ENCODE results near the gene CCDC57. TPM values are rescaled to one million over a fixed set of nuclear protein-coding genes. Genes with fewer than 3 reads are reported as not detected.

The CCDC57 gene
- polyA plus RNA-seq, 1 donor (not counting 4 experiments of a cell fraction or from before 2014, with no cell fraction given) = 19.2 TPM

DNA sequence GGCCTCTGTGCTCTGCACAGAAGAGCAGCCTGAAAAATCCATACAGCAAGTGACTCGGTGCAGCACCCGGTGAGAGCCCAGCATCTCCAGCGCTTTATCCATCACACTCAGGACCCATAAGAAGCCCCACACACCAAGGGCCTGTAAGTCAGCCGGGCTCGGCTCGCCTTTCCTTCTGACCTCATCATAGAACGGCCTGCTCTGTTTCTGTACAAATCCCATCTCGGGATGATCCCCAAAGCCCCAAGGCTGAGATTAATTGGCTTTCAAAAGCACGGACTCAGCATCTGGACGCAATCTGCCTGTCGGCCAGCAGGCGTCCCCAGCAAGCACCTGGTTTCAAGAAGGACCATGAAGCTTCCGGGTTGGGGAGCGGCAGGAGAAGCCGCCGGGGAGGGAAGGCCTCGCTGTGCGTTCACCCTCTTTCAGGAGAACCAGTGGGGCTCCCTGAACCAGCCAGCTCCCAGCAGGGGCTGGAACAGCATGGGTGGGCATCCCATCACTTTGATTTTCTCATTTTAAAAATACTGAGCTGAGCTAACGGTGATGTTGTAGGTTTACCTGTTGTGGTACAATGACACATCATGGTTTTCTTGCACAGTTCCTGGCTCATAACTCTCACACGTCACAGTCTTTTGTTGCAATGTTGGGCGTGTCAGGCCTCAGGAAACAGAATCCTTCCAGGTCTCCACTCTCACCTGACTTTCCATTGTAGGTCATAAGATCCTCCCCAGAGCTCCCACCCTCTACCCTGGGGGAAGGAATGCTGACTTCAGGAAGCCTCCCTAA lies 6.7 kb downstream of the CCDC57 start:
- Histone ChIP-seq H3K9ac (ENCODE audit: control insufficient read depth, extremely low read depth, insufficient read depth, low read length) (peak overlapping the region; percentile 82), H4K20me1 (ENCODE audit: control insufficient read depth, extremely low read depth, insufficient read depth, low read length) (no peaks in the 10 kb centered on the region), H2AFZ (ENCODE audit: control insufficient read depth, low read length) (peak overlapping the region; percentile 76), H3K9me1 (ENCODE audit: control insufficient read depth, extremely low read depth, insufficient read depth, low read length) (peaks cover 7% of the 10 kb centered on the region), H3K4me3 (ENCODE audit: control insufficient read depth in 2 of 3, extremely low read depth in 1 of 3, insufficient read depth in 2 of 3, low read depth in 1 of 3, low read length in 3 of 3) (peak overlapping the region; percentile 24 to 66 (median 44)), H3K27me3 (ENCODE audit: control insufficient read depth, extremely low read depth, insufficient read depth, low read length) (no peaks in the 10 kb centered on the region), H3K9me3 (ENCODE audit: control insufficient read depth, low read depth, low read length) (no peaks in the 10 kb centered on the region), H3K4me2 (ENCODE audit: control insufficient read depth, extremely low read depth, insufficient read depth, low read depth, low read length) (peak overlapping the region; percentile 85), H3K4me1 (ENCODE audit: control insufficient read depth, extremely low read depth, insufficient read depth, low read length) (peaks cover 27% of the 10 kb centered on the region), H3K79me2 (ENCODE audit: control insufficient read depth, insufficient read depth, low read length) (peaks cover 10% of the 10 kb centered on the region), H3K27ac (ENCODE audit: control insufficient read depth, insufficient read depth, low read length) (peak overlapping the region; percentile 96), H3K36me3 (ENCODE audit: control insufficient read depth in 2 of 2, extremely low read depth in 1 of 2, insufficient read depth in 2 of 2, low read length in 2 of 2) (peaks cover 2 to 7% of the 10 kb centered on the region in 2 experiments)
- FAIRE-seq (peak; percentile 91), DNase-seq (ENCODE audit: low read depth, low spot score) (peak; percentile 89)
- TF ChIP-seq, protein P1, sequence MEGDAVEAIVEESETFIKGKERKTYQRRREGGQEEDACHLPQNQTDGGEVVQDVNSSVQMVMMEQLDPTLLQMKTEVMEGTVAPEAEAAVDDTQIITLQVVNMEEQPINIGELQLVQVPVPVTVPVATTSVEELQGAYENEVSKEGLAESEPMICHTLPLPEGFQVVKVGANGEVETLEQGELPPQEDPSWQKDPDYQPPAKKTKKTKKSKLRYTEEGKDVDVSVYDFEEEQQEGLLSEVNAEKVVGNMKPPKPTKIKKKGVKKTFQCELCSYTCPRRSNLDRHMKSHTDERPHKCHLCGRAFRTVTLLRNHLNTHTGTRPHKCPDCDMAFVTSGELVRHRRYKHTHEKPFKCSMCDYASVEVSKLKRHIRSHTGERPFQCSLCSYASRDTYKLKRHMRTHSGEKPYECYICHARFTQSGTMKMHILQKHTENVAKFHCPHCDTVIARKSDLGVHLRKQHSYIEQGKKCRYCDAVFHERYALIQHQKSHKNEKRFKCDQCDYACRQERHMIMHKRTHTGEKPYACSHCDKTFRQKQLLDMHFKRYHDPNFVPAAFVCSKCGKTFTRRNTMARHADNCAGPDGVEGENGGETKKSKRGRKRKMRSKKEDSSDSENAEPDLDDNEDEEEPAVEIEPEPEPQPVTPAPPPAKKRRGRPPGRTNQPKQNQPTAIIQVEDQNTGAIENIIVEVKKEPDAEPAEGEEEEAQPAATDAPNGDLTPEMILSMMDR (optimal IDR thresholded peaks at IDR 0.05 in 1 of 3, IDR thresholded peaks at IDR 0.05 in 1 of 3, conservative IDR thresholded peaks at IDR 0.05 in 1 of 3; ENCODE audit: extremely low read depth in 1 of 3, insufficient read depth in 2 of 3, low read length in 3 of 3) = peak; percentile 85 to 97 (median 89)
- no peak for TF ChIP-seq EZH2 (IDR thresholded peaks at IDR 0.05; ENCODE audit: low read length)
- dilution Hi-C loops (cut with MboI; ENCODE audit: extremely low pct_ligation_motif_present, low sequenced_read_pairs) = no loop called here

DNA sequence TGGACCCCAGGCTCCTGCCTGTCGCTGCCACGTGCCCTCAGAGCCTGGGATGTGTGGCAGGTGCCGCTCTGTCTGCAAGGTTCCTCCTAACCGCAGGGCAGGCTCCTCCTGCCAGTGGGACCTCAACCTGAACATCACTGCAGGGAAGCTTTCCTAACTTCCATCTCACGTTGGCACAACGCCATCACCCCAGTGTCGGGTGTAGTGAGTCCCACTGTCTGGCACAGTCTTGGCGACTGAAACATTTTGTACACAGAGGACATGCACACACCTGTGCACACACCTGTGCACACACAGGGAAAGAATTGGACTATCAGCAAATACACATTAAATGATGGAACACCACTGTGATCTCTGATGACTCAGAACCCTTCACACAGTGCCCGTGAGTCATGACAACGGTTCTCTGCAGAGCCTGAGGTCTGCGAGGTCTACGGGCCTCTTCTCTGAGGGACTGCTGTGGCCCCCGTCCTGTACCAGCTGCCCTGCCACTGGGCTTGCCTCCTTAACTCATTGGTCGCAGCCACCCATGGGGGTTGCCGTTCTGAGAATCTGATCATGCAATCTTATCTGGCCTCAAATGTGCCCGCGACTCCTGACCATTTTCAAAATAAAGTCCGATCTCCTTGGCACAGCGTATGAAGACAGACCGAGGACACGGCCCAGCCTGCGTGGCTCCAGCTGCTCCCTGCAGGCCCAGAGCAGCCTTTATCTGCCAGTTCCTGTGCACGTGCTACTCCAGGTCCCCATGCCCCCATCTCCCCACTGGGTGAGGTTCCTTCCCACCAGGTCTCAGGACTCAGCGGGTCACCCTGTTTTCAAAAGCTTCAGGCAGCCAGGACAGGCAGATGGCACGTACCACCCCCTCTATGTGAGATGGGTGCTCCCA lies 7.6 kb downstream of the CCDC57 start:
- H3K27ac ChIP-seq (ENCODE audit: control insufficient read depth, insufficient read depth, low read length) = peak overlapping the region; percentile 96
- no peaks in the 10 kb centered on the region for H3K9me3 ChIP-seq (ENCODE audit: control insufficient read depth, low read depth, low read length)
- dilution Hi-C loops (cut with MboI; ENCODE audit: extremely low pct_ligation_motif_present, low sequenced_read_pairs) = no loop called here
- peaks cover 4 to 10% of the 10 kb centered on the region in 2 experiments for H3K36me3 ChIP-seq (ENCODE audit: control insufficient read depth in 2 of 2, extremely low read depth in 1 of 2, insufficient read depth in 2 of 2, low read length in 2 of 2)
- DNase-seq (ENCODE audit: low read depth, low spot score) = no peak
- H3K4me2 ChIP-seq (ENCODE audit: control insufficient read depth, extremely low read depth, insufficient read depth, low read depth, low read length) = peak overlapping the region; percentile 85
- peaks cover 10% of the 10 kb centered on the region for H3K79me2 ChIP-seq (ENCODE audit: control insufficient read depth, insufficient read depth, low read length)
- peak overlapping the region in 2 of 3 experiments; percentile 44 to 66 for H3K4me3 ChIP-seq (ENCODE audit: control insufficient read depth in 2 of 3, extremely low read depth in 1 of 3, insufficient read depth in 2 of 3, low read depth in 1 of 3, low read length in 3 of 3)
- no peaks in the 10 kb centered on the region for H3K27me3 ChIP-seq (ENCODE audit: control insufficient read depth, extremely low read depth, insufficient read depth, low read length)
- FAIRE-seq = peak; percentile 84
- peaks cover 27% of the 10 kb centered on the region for H3K4me1 ChIP-seq (ENCODE audit: control insufficient read depth, extremely low read depth, insufficient read depth, low read length)
- H4K20me1 ChIP-seq (ENCODE audit: control insufficient read depth, extremely low read depth, insufficient read depth, low read length) = no peaks in the 10 kb centered on the region
- peaks cover 7% of the 10 kb centered on the region for H3K9me1 ChIP-seq (ENCODE audit: control insufficient read depth, extremely low read depth, insufficient read depth, low read length)
- peak overlapping the region; percentile 82 for H3K9ac ChIP-seq (ENCODE audit: control insufficient read depth, extremely low read depth, insufficient read depth, low read length)
- H2AFZ ChIP-seq (ENCODE audit: control insufficient read depth, low read length) = no peak overlapping the region
- TF ChIP-seq, protein P1 (optimal IDR thresholded peaks at IDR 0.05 in 1 of 3, IDR thresholded peaks at IDR 0.05 in 1 of 3, conservative IDR thresholded peaks at IDR 0.05 in 1 of 3; ENCODE audit: extremely low read depth in 1 of 3, insufficient read depth in 2 of 3, low read length in 3 of 3) = no peak
- no peak for TF ChIP-seq EZH2 (IDR thresholded peaks at IDR 0.05; ENCODE audit: low read length)

All from keratinocyte (primary cell).